Spinal cord (tissue), 10 donors: ENCODE measurements around the gene VPS52. TPM values are rescaled to one million over a fixed set of nuclear protein-coding genes. Genes with fewer than 3 reads are reported as not detected.

Experiments used
- DNase-seq, 6 donors: peaks; one replicate each; pipeline versions ENCODE4 v3.0.0 to v3.0.0-alpha.2; 2013 to 2015; ENCODE audit warnings: low spot score in 6 of 6, low read depth in 4 of 6
- H3K27ac ChIP-seq: one replicate; pipeline ENCODE4 v1.5.1; 2013; ENCODE audit warnings: low read depth, low read length, control low read depth
- H3K27me3 ChIP-seq: one replicate; pipeline ENCODE4 v1.6.1; 2013; ENCODE audit warnings: low read length; ENCODE audit not compliant: control insufficient read depth, insufficient read depth
- H3K36me3 ChIP-seq: one replicate; pipeline ENCODE4 v1.6.1; 2013; ENCODE audit warnings: low read length; ENCODE audit not compliant: control insufficient read depth, insufficient read depth
- H3K4me1 ChIP-seq: one replicate; pipeline ENCODE4 v1.6.1; 2013; ENCODE audit warnings: low read length; ENCODE audit not compliant: control insufficient read depth, insufficient read depth
- H3K4me3 ChIP-seq: one replicate; pipeline ENCODE4 v1.5.1; 2013; ENCODE audit warnings: low read depth, low read length, control low read depth
- H3K9me3 ChIP-seq: one replicate; pipeline ENCODE4 v1.6.1; 2013; ENCODE audit warnings: low read length; ENCODE audit not compliant: control insufficient read depth, insufficient read depth
- WGBS: methylation state at CpG from one replicate; pipeline ENCODE4 v1.1.5; 2013; ENCODE audit warnings: missing lambda C conversion rate; ENCODE audit not compliant: insufficient coverage; 5-methylcytosine and 5-hydroxymethylcytosine counted together
- polyA plus RNA-seq, 2 donors: library from polyadenylated mRNA; unstranded; fragments of 120-200 nt; gene quantifications; one replicate each; pipeline ENCODE4 v1.2.1, GENCODE V29; 2013; ENCODE audit not compliant: insufficient read length in 2 of 2
- total RNA-seq, 2 donors: library from RNA; depleted of rRNA in 1 of 2; stranded (reverse); fragments of 120-200 nt in 1 of 2; fragments of >200 nt in 1 of 2; gene quantifications; one replicate each; pipeline versions ENCODE4 v1.2.3 to v1.2.4, GENCODE V29; 2013 to 2014
- donor health status: healthy.

VPS52 gene
- total and polyA plus RNA-seq, 4 donors = 35.4 to 87.3 (median 59.3) TPM

DNA sequence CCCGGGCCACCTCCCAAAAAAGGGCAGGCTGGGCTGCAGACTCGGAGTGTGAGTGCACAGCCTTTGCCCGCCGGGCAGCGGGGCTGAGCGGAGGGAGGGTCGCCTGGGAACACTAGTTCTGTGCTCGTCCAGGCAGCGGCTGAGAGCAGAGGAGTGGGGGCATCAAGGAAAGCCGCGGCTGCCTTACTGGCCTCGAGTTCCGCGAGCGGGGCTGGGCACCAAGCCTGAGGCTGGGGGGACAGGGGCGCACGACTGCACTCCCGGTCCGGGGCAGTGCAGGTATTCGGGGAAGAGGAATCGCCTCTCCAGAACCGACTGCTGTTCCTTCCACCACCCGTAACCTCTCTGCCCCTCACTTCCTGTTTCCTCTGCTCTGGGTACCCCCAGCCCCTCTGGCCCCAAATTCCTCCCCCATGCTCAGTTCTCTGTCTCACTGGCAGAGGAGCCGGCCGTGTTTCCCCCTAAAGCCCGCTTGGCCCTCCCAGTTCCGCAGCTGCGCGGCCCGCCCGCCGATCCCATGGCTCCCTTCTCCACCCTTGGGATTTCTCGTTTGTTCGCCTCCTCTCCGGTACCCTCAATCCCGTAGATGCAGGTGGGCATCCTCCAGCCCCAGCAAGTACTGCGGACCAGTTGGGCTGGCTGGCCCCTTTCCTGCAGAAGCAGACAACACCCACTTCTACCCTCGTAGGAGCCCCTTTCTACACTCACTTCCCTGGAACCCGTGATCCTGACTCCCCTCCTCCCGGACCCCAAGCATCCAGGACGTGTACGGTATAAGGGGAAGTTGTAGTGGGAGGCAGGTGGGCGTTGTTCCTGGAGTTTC, 58.3 kb downstream of the VPS52 start:
- H3K4me1 ChIP-seq = peaks cover 25% of the 10 kb centered on the region
- WGBS = 0% methylated on average over 37 of the region's 43 CpGs
- H3K9me3 ChIP-seq = no peaks in the 10 kb centered on the region
- peak overlapping the region; percentile 54 for H3K4me3 ChIP-seq
- no peaks in the 10 kb centered on the region for H3K27me3 ChIP-seq
- peak in 1 of 6 donors; percentile 61 for DNase-seq
- no peak overlapping the region for H3K27ac ChIP-seq
- peaks cover 22% of the 10 kb centered on the region for H3K36me3 ChIP-seq

DNA sequence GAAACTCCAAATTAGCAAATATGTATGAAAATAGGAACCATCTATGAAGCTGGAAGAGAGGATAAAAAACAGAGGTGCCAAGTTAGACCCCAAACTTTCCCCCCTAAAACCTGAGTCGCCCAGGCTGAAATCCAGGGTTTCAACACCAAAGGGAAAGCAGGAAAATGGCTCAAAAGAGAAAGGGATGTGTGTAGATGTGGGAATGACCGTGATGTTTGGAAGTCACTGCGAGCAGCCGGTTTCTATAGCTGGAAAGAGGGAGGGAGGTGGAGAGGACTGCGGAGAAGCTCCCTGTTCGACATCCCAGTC, 58.9 kb downstream of the VPS52 start:
- WGBS = 3% methylated on average over 6 of the region's 6 CpGs
- Histone ChIP-seq H3K4me3 (peak overlapping the region; percentile 54), H3K27me3 (no peaks in the 10 kb centered on the region), H3K36me3 (peaks cover 22% of the 10 kb centered on the region), H3K4me1 (peaks cover 28% of the 10 kb centered on the region), H3K9me3 (no peaks in the 10 kb centered on the region), H3K27ac (no peak overlapping the region)
- DNase-seq = no peak

DNA sequence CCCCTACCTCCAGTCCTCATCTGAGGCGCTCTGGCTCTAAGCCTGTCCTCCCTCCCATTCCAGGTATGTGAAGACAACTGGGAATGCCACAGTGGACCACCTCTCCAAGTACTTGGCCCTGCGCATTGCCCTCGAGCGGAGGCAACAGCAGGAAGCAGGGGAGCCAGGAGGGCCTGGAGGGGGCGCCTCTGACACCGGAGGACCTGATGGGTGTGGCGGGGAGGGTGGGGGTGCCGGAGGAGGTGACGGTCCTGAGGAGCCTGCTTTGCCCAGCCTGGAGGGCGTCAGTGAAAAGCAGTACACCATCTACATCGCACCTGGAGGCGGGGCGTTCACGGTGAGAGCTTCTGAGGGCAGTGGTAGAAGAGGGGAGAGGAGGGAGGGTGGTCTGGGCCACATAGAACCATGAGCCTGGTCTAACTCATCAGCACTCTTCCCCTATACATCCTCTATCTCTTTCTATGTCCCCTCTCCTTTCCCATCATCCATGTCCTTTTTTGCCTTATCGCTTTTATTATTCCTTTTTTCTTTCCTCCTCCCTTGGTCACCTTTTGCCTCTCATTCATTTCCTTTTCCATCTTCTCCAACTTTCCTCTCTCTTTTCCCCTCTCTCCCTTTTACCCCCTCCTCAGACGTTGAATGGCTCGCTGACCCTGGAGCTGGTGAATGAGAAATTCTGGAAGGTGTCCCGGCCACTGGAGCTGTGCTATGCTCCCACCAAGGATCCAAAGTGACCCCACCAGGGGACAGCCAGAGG, 59.8 kb downstream of the VPS52 start:
- no peak for DNase-seq

DNA sequence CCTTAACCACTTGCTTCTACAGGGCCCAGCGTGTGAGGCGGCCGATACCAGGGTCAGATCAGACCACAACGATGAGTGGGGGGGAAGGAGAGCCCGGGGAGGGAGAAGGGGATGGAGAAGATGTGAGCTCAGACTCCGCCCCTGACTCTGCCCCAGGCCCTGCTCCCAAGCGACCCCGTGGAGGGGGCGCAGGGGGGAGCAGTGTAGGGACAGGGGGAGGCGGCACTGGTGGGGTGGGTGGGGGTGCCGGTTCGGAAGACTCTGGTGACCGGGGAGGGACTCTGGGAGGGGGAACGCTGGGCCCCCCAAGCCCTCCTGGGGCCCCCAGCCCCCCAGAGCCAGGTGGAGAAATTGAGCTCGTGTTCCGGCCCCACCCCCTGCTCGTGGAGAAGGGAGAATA, 60.5 kb downstream of the VPS52 start:
- H3K27ac ChIP-seq = no peak overlapping the region
- no peaks in the 10 kb centered on the region for H3K27me3 ChIP-seq
- WGBS = 60% methylated on average over 8 of the region's 17 CpGs
- DNase-seq = no peak
- no peak overlapping the region for H3K4me3 ChIP-seq
- H3K4me1 ChIP-seq = peaks cover 44% of the 10 kb centered on the region
- H3K9me3 ChIP-seq = no peaks in the 10 kb centered on the region
- peaks cover 22% of the 10 kb centered on the region for H3K36me3 ChIP-seq

More for the DNA sequence above, 59.8 kb downstream of the VPS52 start:
- WGBS = 59% methylated on average over 9 of the region's 18 CpGs
- Histone ChIP-seq H3K4me3 (no peak overlapping the region), H3K4me1 (peaks cover 37% of the 10 kb centered on the region), H3K27me3 (no peaks in the 10 kb centered on the region), H3K36me3 (peaks cover 22% of the 10 kb centered on the region), H3K9me3 (no peaks in the 10 kb centered on the region), H3K27ac (no peak overlapping the region)

DNA sequence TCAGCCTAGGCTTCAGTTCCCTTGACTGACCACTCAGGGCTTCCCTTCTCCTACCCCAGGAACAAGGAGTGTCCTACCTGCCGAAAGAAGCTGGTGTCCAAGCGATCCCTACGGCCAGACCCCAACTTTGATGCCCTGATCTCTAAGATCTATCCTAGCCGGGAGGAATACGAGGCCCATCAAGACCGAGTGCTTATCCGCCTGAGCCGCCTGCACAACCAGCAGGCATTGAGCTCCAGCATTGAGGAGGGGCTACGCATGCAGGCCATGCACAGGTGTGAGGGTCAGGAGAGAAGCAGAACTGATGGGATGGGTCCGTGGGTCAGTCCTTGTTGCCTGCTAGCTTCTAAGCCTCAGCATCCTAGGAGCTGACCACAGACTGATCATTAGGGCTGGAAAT, 61.8 kb downstream of the VPS52 start:
- H3K4me3 ChIP-seq = no peak overlapping the region
- 91% methylated on average over 10 of the region's 10 CpGs for WGBS
- no peaks in the 10 kb centered on the region for H3K9me3 ChIP-seq
- H3K4me1 ChIP-seq = peaks cover 55% of the 10 kb centered on the region
- peaks cover 22% of the 10 kb centered on the region for H3K36me3 ChIP-seq
- H3K27ac ChIP-seq = no peak overlapping the region
- H3K27me3 ChIP-seq = no peaks in the 10 kb centered on the region
- no peak for DNase-seq

DNA sequence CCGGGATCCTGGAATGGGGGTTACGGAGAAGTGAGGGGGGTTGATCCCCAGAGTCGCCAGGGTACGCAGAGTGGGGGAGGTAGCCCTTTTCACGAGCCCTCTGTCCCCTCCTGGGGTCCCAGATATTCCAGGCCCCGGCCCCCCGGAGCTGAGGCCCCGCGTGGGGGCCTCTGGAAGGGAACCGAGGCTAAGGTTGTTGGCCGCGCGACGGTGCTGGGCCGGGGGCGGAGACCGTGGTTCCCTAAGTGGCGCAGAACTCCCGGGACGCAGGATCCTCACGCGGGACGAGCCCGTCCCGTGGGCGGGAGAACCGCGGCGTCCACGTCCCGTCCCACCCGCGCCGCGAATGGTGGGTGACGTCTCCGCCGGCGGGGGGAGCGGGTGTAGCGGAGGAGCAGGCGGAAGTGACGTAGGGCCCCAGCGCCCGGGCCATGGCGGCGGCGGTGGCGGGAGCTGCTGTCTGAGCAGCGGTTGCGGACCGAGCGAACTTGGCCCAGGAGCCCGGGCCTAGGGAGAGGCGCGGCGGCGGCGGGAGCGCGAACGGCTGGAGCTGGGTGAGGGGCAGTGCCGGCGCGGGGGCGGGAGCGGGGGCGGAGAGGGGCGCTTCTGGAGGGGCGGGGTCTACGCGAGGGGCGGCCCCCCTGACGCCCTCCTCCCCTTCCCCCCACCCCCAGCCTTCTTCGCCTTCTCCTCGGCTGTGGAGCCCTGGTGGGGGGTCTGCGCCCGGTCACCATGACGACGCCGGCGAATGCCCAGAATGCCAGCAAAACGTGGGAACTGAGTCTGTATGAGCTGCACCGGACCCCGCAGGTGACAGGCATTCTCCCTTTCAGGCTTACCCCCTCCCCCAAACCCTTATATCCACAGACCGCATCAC, 63.3 kb downstream of the VPS52 start, which contains the start of gene RING1:
Gene RING1, plus strand, starts transcription at position 410 of the 877 bp plus-strand sequence. Its CDS starts 323 bp downstream, at position 733.
- Histone ChIP-seq H3K4me3 (peak within 1 kb of the TSS; percentile 94), H3K9me3 (no peaks in the 10 kb centered on the region), H3K4me1 (peaks cover 61% of the 10 kb centered on the region), H3K36me3 (peaks cover 28% of the 10 kb centered on the region), H3K27me3 (no peaks in the 10 kb centered on the region), H3K27ac (peak within 1 kb of the TSS; percentile 92)
- DNase-seq = peak in 4 of 6 donors; percentile 79 to 96 (median 87)
- under 1% methylated on average over 78 of the region's 86 CpGs for WGBS

DNA sequence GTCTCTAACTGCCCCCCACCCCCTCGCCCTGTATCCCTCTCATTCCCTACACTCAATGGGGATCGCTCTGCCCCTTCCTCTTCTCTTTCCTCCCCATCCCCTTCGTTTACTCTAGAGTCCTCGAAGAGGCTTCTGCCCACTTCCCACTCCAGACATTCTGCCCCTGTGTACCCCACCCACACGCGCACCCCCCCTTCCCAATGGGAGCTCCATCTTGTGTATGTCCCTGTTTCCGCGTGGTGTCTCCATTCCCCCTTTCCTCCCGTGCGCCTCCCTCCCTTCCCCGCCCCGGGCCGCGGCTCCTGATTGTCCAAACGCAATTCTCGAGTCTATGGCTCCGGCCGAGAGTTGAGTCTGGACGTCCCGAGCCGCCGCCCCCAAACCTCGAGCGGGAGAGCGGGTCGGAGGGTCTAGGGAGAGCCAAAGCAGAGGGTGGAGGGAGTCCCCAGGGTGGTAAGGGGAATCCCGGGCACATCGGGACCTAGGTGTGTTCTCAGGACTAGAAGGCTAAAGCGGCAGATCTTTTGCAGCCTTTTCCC, 64.1 kb downstream of the VPS52 start:
- no peaks in the 10 kb centered on the region for H3K27me3 ChIP-seq
- peak in 2 of 6 donors; percentile 62 to 73 for DNase-seq
- H3K36me3 ChIP-seq = peaks cover 35% of the 10 kb centered on the region
- peak overlapping the region; percentile 92 for H3K27ac ChIP-seq
- H3K9me3 ChIP-seq = no peaks in the 10 kb centered on the region
- WGBS = 0% methylated on average over 22 of the region's 29 CpGs
- peaks cover 55% of the 10 kb centered on the region for H3K4me1 ChIP-seq
- peak overlapping the region; percentile 94 for H3K4me3 ChIP-seq

DNA sequence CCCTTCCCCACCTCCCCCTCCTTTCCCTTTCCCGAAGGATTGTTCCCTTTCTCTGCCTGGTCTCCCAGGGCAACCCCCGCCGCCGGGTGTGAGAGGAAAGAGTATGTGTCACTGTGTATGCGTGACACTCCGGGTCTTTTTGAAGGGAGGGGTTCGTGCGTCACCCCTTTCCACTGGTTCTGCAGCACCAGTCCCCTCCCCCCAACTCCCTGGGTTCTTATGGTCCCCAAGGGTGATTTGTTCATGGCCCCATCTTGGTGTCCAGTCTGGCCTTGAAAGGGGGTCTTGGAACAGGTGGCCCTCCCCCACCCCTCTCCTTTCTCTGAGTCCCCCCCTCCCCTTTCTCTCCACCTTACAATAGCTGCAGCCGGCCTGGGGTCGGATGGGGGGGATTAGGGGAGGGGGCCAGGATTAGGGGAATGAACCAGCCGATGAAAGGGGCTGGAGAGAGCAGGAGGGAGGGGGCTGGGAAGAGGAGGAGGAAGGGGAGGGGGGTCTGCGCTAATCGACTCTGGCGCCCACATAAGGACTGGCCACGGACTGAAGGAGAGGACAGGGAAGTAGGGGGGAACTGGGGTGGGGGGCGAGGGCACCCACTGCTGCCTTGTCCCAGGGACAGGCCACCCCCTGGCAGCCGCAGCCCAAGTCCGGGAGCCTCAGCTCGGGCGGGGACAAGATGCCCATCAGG, 64.7 kb downstream of the VPS52 start:
- Histone ChIP-seq H3K4me1 (peaks cover 57% of the 10 kb centered on the region), H3K27ac (peak overlapping the region; percentile 92), H3K36me3 (peaks cover 38% of the 10 kb centered on the region), H3K4me3 (peak overlapping the region; percentile 94), H3K9me3 (no peaks in the 10 kb centered on the region), H3K27me3 (no peaks in the 10 kb centered on the region)
- DNase-seq = peak in 3 of 6 donors; percentile 57 to 87 (median 81)
- 0% methylated on average over 10 of the region's 20 CpGs for WGBS
